ENCODE results near the gene CHN2. TPM values are rescaled to one million over a fixed set of nuclear protein-coding genes. Genes with fewer than 3 reads are reported as not detected.

Gene CHN2
- total RNA-seq, 1 donor from 2014 or later, result 0.50 TPM

DNA sequence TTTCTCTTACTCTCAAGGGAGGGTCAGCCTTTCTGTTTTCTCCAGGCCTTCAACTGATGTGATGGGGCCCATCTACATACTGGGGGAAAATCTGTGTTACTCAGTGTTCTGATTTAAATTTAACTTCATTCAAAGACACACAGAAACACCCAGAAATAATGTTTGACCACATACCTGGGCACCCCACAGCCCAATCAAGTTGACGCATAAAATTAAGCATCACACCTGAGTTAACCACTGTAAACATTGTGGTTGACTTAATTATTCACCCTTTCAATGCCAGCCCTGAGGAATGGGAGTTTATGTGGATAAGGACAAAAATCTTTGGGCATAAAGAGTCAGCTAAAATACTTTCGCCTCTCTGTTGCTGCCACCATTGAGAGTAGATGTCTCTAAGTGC is 10.0 kb upstream of the CHN2 start:
- Mint-ChIP-seq H3K27ac (ENCODE audit: unreplicated experiment) (no peak overlapping the region), H3K9me3 (ENCODE audit: low read depth) (no peaks in the 10 kb centered on the region), H3K4me3 (ENCODE audit: unreplicated experiment) (no peak overlapping the region), H3K36me3 (ENCODE audit: low read depth) (no peaks in the 10 kb centered on the region), H3K27me3 (ENCODE audit: low read depth) (peaks cover under 1% of the 10 kb centered on the region), H3K4me1 (ENCODE audit: low read depth) (peaks cover under 1% of the 10 kb centered on the region)
- no peak for DNase-seq (ENCODE audit: low spot score)
- TF ChIP-seq, protein P1, sequence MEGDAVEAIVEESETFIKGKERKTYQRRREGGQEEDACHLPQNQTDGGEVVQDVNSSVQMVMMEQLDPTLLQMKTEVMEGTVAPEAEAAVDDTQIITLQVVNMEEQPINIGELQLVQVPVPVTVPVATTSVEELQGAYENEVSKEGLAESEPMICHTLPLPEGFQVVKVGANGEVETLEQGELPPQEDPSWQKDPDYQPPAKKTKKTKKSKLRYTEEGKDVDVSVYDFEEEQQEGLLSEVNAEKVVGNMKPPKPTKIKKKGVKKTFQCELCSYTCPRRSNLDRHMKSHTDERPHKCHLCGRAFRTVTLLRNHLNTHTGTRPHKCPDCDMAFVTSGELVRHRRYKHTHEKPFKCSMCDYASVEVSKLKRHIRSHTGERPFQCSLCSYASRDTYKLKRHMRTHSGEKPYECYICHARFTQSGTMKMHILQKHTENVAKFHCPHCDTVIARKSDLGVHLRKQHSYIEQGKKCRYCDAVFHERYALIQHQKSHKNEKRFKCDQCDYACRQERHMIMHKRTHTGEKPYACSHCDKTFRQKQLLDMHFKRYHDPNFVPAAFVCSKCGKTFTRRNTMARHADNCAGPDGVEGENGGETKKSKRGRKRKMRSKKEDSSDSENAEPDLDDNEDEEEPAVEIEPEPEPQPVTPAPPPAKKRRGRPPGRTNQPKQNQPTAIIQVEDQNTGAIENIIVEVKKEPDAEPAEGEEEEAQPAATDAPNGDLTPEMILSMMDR (IDR thresholded peaks at IDR 0.05), result no peak

DNA sequence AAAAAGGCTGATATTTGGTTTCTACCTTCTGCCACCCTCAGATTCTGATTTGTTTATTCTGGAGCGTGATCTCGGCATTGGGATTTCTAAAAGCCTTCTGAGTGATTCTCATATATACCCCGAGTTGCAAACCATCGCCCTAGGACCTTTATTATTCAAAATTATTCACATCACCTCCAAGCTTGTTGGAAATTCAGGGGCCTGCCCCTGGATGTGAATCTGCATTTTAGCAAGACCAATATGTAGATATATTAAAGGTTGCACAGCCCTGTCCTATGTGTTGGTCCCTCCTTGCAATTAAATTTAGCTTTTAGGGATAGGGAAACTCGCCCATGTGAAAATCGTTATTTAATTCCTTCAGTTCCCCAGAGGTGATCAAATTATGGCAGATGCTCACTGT is 9.0 kb upstream of the CHN2 start:
- no peak for DNase-seq (ENCODE audit: low spot score)
- Mint-ChIP-seq H3K27me3 (ENCODE audit: low read depth) (peaks cover 10% of the 10 kb centered on the region), H3K36me3 (ENCODE audit: low read depth) (no peaks in the 10 kb centered on the region), H3K27ac (ENCODE audit: unreplicated experiment) (no peak overlapping the region), H3K4me1 (ENCODE audit: low read depth) (peaks cover 4% of the 10 kb centered on the region), H3K4me3 (ENCODE audit: unreplicated experiment) (no peak overlapping the region), H3K9me3 (ENCODE audit: low read depth) (no peaks in the 10 kb centered on the region)
- TF ChIP-seq, protein P1 (IDR thresholded peaks at IDR 0.05), result no peak

DNA sequence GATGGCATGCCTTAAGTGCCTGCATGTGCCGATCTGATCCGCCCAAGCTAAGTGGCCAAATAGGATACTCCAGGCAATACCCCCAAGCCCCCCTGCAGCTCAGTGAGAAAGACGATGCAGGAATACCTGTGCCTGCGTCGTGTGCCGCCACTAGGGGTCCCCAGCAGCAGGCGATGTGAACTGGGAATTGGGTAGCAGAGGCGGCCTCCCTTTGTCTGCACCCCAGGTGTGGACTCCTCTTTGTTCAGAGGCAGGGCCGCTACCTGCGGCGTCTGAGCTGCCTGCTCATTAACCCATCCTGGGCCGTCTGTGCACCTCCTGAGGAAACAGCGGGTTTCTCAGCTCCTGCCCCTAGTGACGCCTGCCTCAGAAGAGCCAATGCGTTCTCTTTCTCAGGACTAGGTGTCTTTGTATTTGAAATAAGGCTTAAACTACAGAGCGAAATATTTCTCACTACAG is 4.8 kb upstream of the CHN2 start:
- TF ChIP-seq, protein P1 (IDR thresholded peaks at IDR 0.05), result peak; percentile 89
- Mint-ChIP-seq H3K4me1 (ENCODE audit: low read depth) (peaks cover 9% of the 10 kb centered on the region), H3K4me3 (ENCODE audit: unreplicated experiment) (no peak overlapping the region), H3K27me3 (ENCODE audit: low read depth) (peaks cover 37% of the 10 kb centered on the region), H3K36me3 (ENCODE audit: low read depth) (peaks cover 1% of the 10 kb centered on the region), H3K27ac (ENCODE audit: unreplicated experiment) (no peak overlapping the region), H3K9me3 (ENCODE audit: low read depth) (no peaks in the 10 kb centered on the region)
- DNase-seq (ENCODE audit: low spot score), result no peak

DNA sequence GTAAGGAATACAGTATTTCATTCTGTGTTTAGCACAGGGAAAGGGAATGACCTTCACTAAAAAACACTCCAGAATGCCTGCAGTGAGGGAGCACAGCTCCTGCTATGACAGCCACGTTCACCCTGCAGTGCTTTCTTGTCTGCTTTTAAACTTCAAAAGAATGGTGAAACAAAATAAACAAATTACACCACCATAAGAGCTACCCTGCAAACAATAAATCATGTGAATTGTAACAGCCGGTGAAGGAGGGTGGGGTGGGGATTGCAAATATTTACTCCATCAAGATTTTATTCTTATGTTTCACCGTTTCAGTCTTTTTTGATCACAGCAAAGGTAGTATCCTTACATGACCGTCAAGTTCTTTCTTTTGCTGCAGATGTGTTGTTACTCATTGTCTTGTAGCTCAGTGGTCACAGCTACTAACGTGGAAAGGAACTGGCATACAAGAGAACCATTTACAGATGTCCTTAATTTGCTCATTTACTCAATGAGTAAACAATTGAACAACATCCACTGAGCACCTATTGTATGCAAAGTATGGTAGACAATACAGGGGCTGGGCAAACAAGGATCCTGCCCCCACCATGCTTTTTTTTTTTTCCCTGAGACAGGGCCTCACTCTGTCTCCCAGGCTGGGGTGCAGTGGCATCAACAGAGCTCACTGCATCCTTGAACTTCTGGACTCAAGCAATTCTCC is 4.1 kb upstream of the CHN2 start:
- peaks cover 1% of the 10 kb centered on the region for H3K36me3 Mint-ChIP-seq (ENCODE audit: low read depth)
- H3K9me3 Mint-ChIP-seq (ENCODE audit: low read depth), result no peaks in the 10 kb centered on the region
- TF ChIP-seq, protein P1 (IDR thresholded peaks at IDR 0.05), result no peak
- peaks cover 12% of the 10 kb centered on the region for H3K4me1 Mint-ChIP-seq (ENCODE audit: low read depth)
- peaks cover 39% of the 10 kb centered on the region for H3K27me3 Mint-ChIP-seq (ENCODE audit: low read depth)
- no peak for DNase-seq (ENCODE audit: low spot score)
- H3K27ac Mint-ChIP-seq (ENCODE audit: unreplicated experiment), result no peak overlapping the region
- no peak overlapping the region for H3K4me3 Mint-ChIP-seq (ENCODE audit: unreplicated experiment)

DNA sequence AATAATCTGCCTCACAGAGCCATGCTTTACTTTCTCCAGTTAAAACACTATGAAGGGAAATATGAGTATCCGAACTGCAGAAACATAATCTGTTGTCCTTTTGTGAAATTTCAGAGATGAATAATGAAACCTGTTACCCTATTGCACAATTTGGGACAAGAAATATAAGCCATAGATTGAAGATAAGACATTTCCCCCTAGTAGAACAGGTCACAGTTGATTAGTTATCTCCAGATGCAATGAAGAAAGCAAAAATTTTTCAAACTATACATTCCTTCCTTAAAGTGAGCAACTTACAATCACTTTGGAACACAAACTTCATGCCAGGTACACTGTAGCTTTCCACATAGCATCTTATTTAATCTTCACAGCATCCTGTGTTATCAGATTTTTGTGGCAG is 2.3 kb upstream of the CHN2 start:
- TF ChIP-seq, protein P1 (IDR thresholded peaks at IDR 0.05), result no peak
- H3K4me3 Mint-ChIP-seq (ENCODE audit: unreplicated experiment), result no peak overlapping the region
- H3K27me3 Mint-ChIP-seq (ENCODE audit: low read depth), result peaks cover 52% of the 10 kb centered on the region
- no peak overlapping the region for H3K27ac Mint-ChIP-seq (ENCODE audit: unreplicated experiment)
- H3K4me1 Mint-ChIP-seq (ENCODE audit: low read depth), result peaks cover 13% of the 10 kb centered on the region
- DNase-seq (ENCODE audit: low spot score), result no peak
- H3K36me3 Mint-ChIP-seq (ENCODE audit: low read depth), result peaks cover 1% of the 10 kb centered on the region
- H3K9me3 Mint-ChIP-seq (ENCODE audit: low read depth), result no peaks in the 10 kb centered on the region
